Posterior vena cava (tissue), 2 donors: ENCODE results near the gene NEURL4. TPM values are rescaled to one million over a fixed set of nuclear protein-coding genes. Genes with fewer than 3 reads are reported as not detected.
"Not testable (repeated sequence)": the region's sequence is repeated elsewhere in the genome, so short reads cannot be mapped to it uniquely, and the experiment has no call there.

Experiments used
- DNase-seq: peaks from one replicate; pipeline ENCODE4 v3.0.0-alpha.2; 2020; ENCODE audit warnings: low spot score
- intact Hi-C, 2 donors: fragments of 100-400 bp; cut with DNase I; formaldehyde crosslinking; loops; one replicate each; pipeline versions ENCODE4 v1.14.1 to v1.14.2; 2022 to 2023
- long read RNA-seq, 2 donors: library from polyadenylated mRNA; unstranded; transcript quantifications; one replicate each; pipeline ENCODE4 v2.0.0, GENCODE V29; 2020 to 2021
- total RNA-seq, 2 donors: library from RNA; stranded (reverse); fragmentation: NEBNext Ultra II Directional; extraction: Animal tissue kit (Norgen Biotek cat#: 25700); gene quantifications; one replicate each; pipeline ENCODE4 v1.2.1, GENCODE V29; 2021
- donor health status: DM: yes; HTN: yes; CAD: no.
- donor health status: DM: yes; HTN: yes; CAD: no.

NEURL4 gene
- 10 to 100 TPM; 20.0 to 22.8 TPM for total RNA-seq
- long read RNA-seq, donor 1, partial matches to known transcripts: 5 of 9 reads
- long read RNA-seq, donor 1, other reads (novel, unspliced or antisense): 4 of 9 reads
- long read RNA-seq, donor 2, partial matches to known transcripts: 11 of 13 reads
- long read RNA-seq, donor 2, other reads (novel, unspliced or antisense): 2 of 13 reads

DNA sequence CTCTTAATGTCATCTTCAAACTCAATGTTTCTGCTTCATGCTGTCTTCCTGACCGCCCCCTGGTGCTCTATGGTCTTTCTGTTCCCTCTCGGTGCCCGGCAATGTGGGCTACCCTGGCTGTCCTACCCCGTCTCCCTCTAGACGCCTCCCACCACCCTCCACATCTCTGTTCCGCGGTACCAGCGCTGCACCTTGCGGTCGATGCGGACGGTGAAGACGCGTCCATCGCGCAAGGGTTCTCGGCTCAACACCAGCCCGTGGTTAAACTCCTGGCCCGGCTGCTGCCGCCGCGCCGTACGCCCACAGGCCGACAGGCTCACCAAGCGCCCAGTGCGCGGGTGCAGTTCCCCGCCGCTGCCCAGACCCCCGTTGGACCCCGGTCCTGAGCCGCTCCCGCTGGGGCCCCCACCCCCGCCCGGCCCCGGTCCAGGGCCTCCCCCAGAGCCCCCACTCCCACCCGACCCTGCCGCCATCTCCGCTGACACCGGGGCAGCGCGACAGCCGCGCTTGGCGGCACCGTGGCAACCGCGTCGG lies at the start of gene NEURL4:
TSS of gene NEURL4 (minus strand) at position 496 of the 534 bp plus-strand sequence. CDS start at position 473, 23 bp downstream.
- intact Hi-C loops: no loop called here
- no peak for DNase-seq

DNA sequence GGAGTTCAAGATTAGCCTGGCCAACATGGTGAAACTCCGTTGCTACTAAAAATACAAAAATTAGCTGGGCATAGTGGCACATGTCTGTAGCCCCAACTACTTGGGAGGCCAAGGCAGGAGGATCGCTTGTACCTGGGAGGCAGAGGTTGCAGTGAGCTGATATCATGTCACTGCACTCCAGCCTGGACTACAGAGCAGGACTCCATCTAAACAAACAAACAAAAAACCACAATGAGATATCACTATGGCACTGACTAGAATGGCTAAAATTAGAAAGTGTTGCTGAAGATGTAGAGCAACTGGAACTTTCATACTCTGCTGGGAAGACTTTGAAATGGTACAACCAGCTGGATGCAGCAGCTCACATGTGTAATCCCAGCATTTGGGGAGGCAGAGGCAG lies 45.2 kb upstream of the NEURL4 start:
- intact Hi-C loops: no loop called here
- no peak for DNase-seq

DNA sequence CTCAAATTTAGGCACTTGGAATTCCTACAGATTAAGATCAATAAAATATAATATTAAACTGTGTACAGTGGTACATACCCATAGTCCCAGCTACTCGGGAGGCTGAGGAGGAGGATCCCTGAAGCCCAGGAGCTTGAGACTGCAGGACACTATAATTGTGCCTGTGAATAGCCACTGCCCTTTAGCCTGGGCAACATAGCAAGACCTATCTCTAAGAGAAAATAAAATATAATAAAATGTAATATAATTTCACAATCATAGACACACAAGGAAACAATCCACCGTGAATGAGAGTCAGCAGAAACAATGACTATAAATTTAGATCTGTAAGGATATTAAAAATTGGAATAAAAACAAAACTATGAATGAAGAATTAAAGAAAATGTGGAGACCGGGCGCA lies 41.7 kb upstream of the NEURL4 start:
- DNase-seq: no peak
- intact Hi-C loops: no loop called here

DNA sequence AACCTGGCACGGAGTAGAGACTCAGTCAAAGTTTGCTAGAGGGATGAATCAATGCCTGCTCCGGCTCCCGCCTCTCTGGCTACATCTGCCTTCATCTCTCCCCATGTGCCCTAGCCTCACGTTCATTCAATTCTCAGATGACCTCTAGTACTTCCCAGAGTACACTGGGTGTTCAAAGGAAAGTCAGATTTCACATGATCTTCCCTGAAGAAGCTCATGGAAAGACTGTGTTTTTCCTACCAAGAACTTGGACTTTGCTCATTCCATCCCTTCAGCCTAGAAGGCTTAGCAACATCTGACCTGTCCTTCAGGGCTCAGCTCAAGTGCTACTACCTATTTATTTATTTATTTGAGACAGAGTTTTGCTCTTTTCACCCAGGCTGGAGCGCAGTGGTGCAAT lies 40.7 kb upstream of the NEURL4 start:
- intact Hi-C loops: no loop called here
- no peak for DNase-seq

DNA sequence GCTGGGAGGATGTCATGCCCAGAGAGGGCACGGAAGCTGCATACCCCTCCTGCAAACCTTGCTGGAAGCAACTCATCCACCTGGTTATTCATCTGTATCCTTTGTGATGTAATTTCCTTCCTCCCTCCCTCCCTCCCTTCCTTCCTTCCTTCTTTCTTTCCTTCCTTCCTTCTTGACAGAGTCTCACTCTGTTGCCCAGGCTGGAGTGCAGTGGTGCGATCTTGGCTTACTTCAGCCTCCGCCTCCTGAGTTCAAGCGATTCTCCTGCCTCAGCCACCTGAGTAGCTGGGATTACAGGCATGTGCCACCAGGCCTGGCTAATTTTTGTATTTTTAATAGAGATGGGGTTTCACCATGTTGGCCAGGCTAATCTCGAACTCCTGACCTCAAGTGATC lies 39.5 kb upstream of the NEURL4 start:
- intact Hi-C loops, DNase-seq: not testable (repeated sequence)

DNA sequence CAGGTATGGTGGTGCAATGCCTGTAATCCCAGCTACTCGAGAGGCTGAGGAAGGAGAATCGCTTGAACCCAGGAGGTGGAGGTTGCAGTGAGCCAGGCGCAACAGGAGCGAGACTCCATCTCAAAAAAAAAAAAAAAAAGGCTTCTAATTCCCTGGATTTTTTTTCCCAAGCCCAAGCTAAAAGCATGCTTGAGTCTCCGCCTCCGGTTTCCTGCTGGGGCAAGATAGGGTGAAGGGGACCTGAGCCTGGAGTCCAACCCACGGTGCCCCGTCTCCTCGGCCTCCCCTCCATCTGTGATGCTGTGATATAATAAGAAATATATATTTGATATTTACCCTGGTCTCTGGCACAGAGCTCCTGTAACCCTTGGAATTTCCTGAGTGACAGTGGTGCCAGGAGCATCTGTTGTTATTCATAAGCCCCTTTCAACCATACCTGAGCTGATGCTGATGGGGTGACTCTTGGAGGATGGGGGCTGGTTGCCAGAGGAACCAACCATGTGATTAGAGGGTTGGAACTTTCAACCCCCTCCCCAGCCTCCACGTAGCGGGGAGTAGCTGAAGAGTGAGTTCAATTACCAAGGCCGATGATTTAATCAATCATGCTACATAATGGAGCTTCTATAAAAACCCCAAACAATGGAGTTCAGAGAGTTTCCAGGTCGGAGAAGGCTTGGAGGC lies 38.9 kb upstream of the NEURL4 start:
- intact Hi-C loops: no loop called here
- no peak for DNase-seq

DNA sequence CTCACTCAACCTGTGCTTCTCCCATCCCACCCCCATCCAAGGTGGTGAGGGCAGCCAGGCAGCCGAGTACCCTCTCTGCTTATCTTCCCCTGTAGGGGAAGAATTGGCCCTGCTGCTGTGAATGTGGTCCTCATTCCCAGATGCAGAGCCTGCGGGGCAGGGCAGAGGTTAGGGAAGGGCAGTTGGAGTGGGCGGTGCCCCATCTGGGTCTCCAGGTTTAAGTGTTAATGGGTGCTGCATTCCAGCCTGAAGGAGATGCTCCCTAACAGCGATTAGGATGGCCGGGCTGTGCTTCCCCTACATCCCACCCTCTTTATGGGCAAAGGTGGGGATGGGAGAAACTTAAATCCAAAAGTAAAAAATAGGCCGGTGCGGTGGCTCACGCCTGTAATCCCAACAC lies 37.9 kb upstream of the NEURL4 start:
- DNase-seq: no peak
- intact Hi-C loops: no loop called here

DNA sequence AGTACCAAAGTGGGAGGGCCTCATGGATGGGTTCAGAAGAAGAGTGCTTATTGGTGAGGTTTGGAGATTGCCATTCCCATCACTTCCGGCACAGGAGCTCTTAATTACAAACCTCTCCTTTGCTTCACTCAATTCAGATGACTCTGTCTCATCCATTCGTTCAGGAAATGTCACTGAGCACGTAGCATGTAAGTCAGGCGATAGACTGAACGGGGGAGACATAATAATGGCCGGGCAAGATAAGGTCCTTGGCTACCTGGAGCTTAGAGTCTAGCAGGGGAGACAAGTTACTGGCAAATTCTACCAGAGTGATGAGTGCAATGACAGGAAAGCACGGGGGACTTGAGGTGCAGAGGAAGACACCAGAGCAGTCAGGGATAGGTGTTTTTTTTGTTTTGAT lies 36.8 kb upstream of the NEURL4 start:
- DNase-seq, intact Hi-C loops: not testable (repeated sequence)

DNA sequence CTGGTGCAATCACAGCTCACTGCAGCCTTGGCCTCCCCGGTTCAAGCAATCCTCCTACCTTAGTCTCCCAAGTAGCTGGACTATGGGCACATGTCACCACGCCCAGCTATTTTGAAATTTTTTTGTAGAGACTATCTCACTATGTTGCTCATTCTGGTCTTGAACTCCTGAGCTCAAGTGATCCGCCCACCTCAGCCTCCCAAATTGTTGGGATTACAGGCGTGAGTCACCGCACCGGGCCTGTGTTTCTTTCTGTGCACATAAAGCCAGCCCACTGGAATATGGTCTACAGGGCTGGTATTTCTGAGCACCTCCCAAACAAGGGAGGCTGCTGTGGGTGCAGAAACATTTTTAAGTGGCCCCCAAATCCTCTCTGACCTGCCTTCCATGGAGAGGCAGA lies 34.2 kb upstream of the NEURL4 start:
- DNase-seq: no peak
- intact Hi-C loops: no loop called here

DNA sequence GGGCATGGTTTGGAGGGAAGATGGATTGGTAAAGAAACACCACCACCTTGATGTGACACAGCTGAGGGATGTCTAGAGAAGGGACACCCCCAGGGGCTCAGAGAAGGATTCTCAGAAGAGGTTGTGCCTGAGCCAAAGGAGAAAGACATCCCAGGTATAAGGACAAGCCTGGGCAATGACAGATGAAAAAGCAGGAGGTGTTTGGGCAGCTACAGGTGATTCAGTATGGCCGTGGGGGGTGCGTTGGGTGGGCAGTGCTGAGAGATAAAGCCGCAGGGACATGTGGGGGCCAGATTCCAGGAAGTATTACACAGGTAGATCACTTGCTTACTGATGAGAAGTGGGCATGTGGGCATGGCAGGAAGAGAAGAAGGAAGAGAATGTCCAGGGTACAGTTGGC lies 32.8 kb upstream of the NEURL4 start:
- intact Hi-C loops: no loop called here

DNA sequence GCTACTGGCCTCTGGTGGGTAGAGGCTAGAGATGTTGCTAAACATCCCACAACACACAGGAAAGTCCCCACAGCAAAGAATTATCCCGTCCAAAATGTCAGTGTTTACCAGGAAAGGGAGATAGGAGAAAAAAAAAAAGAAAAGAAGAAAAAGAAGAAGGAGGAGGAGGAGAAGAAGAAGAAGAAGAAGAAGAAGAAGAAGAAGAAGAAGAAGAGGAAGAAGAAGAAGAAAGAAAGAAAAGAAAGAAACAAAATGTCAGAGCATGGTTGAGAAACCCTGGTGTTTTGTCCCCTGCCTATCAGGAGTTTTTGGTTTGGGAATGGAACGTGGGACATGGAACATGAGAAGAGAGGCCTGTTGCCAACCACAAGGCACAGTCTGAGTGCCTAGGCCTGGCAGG lies 28.2 kb upstream of the NEURL4 start:
- DNase-seq: no peak
- intact Hi-C loops: loop anchor here in 1 of 2 donors (5.0 to 10.0 kb wide), 3 partner anchors 77 to 207 kb away; partner anchors contain the start of genes FGF11, SENP3 and TMEM102

More for the DNA sequence above, 32.8 kb upstream of the NEURL4 start:
- DNase-seq: no peak

DNA sequence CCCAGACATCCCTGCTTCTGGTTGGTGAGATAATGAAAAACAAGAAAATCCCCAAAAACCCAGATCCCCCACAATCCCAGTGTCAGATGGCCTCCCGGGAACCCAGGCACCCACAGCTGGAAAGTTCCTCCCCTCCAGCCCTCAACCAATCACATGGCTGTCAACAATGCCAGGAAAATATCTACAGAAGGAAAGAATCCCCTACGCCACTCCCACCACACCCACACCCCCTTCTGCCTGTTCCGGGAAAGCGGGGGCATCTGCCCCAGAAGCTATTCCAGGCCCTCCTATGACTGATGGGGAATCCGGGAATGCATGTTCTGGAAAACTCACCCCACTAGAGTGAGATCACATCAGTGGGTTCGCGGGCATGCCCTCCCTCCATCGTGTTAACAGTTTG lies 27.6 kb upstream of the NEURL4 start:
- DNase-seq: no peak
- intact Hi-C loops: loop anchor here in 1 of 2 donors (5.0 to 10.0 kb wide), 3 partner anchors 78 to 208 kb away; partner anchors contain the start of genes FGF11, SENP3 and TMEM102

DNA sequence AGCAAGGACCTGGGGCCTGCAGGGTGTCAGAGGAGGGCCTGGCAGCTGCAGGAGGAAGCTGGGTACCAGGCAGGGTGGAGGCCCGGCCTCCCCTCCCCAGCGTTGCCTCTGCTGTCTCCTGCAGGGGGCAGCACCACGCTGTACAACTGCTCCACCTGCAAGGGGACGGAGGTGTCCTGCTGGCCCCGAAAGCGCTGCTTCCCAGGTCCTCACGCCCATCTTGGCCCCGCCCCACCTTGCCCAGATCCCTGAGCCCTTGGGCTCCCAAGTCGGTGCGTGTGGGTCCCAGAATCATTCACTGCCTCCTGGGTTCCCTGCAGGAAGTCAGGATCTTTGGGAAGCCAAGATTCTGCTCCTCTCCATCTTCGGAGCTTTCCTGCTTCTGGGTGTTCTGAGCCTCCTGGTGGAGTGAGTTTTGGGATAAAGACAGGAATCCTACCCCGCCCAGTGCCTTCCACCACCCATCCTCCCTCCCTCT lies 27.0 kb upstream of the NEURL4 start:
- intact Hi-C loops: loop anchor here in 1 of 2 donors (5.0 to 10.0 kb wide), 3 partner anchors 79 to 209 kb away; partner anchors contain the start of genes FGF11, SENP3 and TMEM102
- peak; percentile 91 for DNase-seq

DNA sequence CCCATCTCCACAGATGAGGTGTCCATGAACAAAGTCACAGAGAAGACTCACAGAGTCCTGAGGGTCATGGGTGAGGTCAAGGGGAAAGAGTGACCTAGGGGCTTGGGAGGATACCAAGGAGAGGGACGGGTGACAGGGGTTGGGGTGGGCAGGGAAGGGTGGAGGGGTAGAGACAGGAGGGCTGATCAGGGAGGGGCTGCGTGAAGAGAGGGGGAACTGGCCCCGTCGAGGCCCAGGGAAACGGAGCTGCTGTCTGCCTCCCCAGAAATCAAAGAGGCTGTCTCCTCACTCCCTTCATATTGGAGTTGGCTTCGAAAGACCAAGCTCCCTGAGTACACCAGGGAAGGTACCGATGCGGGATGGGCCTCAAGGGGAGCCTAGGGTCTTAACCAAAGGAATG lies 26.4 kb upstream of the NEURL4 start:
- no peak for DNase-seq
- intact Hi-C loops: loop anchor here in 1 of 2 donors (5.0 to 10.0 kb wide), 3 partner anchors 79 to 209 kb away; partner anchors contain the start of genes FGF11, SENP3 and TMEM102

DNA sequence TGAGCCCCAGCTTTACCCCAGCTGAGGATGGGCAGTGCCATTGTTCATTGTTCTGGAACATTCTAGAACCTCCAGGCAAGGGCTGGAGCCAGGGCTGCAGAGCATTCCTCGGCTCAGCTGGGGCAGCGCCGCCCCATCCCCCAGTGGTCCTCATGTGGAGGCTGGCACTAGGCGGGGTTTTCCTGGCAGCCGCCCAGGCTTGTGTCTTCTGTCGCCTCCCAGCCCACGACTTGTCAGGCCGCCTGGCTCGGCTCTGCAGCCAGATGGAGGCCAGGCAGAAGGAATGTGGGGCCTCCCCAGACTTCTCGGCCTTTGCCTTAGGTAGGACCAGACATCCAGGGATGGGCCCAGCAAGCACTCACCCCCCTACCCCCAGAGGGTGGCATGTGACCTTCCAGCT lies 25.9 kb upstream of the NEURL4 start, which contains the start of gene TMEM95:
TSS of gene TMEM95 (plus strand) at position 104 of the 400 bp plus-strand sequence. CDS start at position 153, 49 bp downstream.
- no peak for DNase-seq
- intact Hi-C loops: loop anchor here in 1 of 2 donors (5.0 to 10.0 kb wide), 3 partner anchors 80 to 210 kb away; partner anchors contain the start of genes FGF11, SENP3 and TMEM102

DNA sequence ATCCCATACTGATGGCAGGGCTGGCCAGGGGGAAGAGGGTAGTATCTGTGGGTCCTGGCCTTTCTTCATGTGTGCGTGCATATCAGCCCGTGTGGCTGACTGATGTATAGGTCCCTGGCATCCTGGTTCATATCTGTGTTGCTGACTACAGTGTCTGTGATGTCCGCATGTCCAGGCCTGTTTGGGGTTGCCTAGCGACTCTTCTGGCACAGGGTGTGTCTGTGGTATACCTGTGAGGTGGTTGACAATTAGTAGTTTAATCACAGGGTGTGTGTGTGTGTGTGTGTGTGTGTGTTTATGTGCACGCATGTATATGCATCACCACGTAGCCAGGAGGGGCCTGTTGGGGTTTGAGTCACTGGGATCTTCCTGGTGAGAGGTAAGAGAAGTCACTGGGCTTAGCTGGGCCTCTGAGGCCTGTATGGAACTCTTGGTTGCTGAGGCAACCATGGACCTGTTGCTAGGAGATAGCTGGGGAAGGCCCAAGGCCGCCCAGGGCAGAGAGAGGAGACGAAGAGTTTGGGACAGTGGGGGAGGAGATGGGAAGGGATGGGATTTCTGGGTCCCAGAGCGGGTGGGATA lies 25.2 kb upstream of the NEURL4 start:
- DNase-seq: no peak
- intact Hi-C loops: loop anchor here in 1 of 2 donors (10.0 kb wide), 2 partner anchors 80 to 210 kb away; partner anchors contain the start of genes FGF11, SENP3 and TMEM102

DNA sequence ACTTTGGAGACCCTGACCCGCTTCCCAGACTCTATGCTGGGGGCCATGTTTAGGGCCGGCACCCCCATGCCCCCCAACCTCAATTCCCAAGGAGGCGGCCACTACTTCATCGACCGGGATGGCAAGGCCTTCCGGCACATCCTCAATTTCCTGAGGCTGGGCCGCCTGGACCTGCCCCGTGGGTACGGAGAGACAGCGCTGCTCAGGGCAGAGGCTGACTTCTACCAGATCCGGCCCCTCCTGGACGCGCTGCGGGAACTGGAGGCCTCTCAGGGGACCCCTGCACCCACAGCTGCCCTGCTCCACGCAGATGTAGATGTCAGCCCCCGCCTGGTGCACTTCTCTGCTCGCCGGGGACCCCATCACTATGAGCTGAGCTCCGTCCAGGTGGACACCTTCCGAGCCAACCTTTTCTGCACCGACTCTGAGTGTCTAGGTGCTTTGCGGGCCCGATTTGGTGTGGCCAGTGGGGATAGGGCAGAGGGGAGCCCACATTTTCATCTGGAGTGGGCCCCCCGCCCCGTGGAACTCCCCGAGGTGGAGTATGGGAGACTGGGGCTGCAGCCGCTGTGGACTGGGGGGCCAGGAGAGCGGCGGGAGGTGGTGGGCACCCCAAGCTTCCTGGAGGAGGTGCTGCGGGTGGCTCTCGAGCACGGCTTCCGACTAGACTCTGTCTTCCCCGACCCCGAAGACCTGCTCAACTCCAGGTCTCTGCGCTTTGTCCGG lies 23.9 kb upstream of the NEURL4 start:
- no peak for DNase-seq

DNA sequence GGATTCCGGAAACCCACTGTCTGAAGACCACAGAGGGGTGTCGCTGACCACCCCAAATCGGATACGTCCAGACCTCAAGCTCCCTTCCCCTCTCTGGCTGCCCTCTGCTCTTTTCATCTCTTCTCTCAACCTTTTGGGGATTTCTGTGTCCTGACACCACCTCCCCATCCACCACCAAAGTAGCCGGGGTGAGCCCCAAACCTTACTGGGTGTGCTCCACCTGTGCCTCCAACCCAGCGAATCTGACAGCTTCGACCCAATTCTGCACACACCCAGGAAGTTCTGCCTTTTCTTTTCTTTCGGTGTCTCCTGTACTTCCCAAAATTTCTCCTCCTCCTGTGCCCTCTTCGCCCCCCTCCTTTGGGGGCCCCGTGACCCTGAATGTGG lies 23.4 kb upstream of the NEURL4 start:
- intact Hi-C loops: loop anchor here in 1 of 2 donors (10.0 kb wide), 2 partner anchors 82 to 212 kb away; partner anchors contain the start of genes FGF11, SENP3 and TMEM102

More for the DNA sequence above, 23.9 kb upstream of the NEURL4 start:
- intact Hi-C loops: loop anchor here in 1 of 2 donors (10.0 kb wide), 2 partner anchors 82 to 212 kb away; partner anchors contain the start of genes FGF11, SENP3 and TMEM102

More for the DNA sequence above, 23.4 kb upstream of the NEURL4 start:
- no peak for DNase-seq
